HG03439 (cell line): ENCODE measurements around the gene ZKSCAN7.
"Not testable (repeated sequence)": the region's sequence is repeated elsewhere in the genome, so short reads cannot be mapped to it uniquely, and the experiment has no call there.

ENCODE experiments used
- ATAC-seq: cut with Tn5 transposase; IDR thresholded peaks from one replicate; pipeline ENCODE4 v1.9.1; 2021; ENCODE audit warnings: mild to moderate bottlenecking, moderate library complexity; ENCODE audit not compliant: unreplicated experiment

The ZKSCAN7 gene

DNA sequence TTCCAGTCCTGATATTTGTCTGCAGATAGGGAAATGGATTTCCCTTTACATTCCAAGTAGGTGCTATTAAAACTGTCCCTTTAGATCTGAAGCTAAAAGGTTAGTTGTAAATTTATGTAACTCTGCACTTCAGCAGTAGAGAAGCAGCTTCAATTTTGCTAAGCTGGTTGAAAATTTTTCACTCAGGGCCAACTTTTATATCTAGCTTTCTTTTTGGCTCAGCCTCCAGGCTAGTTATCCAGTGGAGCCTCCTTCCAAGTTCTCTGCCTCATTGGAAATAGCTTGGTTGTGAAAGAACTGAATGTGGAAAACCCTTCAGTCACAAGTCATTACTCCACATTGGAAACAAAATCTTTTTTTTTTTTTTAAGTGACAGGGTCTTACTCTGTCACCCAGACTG lies 21.6 kb downstream of the ZKSCAN7 start:
- ATAC-seq, result no peak

DNA sequence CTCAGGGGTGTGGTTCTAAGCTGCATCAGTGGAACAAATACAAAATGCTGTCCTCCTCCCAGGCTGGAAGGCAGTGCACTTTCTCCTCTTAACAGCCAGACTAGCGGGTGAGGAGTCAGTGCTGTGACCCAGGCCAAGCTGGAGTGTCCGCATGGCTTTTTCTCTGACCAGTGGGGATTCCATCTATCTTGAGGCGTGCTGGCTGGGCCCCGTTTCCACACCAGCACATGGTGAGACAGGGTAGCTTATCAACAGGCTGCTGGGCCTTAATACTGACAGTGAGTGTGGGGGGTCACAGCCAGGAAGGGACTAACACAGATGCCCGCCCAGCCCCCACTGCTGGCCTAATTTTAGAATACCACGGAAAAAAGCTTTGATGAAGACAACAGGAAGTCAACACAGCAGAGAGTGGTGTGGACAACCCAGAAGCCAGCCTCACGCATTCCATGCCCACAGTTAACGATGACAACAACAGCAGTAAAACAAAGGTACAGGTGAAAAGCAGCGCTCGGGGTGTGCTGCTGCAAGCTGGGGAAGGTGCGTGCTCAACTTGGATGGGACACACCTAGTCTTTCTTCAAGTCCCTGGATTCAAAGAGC lies 22.5 kb downstream of the ZKSCAN7 start:
- not testable (repeated sequence) for ATAC-seq

DNA sequence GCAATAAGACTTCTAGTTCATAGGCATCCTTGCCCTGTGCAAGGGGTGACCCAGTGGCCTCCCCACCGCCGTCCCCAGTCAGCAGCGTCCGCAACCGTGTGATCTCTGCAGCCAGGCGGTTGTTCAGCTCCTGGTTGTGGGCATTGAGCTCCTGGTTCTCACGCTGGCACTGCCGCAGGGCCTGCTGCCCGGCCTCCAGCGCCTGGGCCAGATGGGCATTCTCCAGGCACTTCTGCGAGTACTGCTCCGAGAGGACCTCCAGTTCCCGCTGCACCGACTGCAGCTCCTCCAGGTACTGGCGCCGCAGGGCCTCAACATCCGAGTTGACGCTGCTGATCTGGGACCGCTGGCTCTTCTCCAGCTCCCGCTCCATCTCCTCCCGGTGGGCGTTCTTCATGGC lies 23.3 kb downstream of the ZKSCAN7 start:
- not testable (repeated sequence) for ATAC-seq

DNA sequence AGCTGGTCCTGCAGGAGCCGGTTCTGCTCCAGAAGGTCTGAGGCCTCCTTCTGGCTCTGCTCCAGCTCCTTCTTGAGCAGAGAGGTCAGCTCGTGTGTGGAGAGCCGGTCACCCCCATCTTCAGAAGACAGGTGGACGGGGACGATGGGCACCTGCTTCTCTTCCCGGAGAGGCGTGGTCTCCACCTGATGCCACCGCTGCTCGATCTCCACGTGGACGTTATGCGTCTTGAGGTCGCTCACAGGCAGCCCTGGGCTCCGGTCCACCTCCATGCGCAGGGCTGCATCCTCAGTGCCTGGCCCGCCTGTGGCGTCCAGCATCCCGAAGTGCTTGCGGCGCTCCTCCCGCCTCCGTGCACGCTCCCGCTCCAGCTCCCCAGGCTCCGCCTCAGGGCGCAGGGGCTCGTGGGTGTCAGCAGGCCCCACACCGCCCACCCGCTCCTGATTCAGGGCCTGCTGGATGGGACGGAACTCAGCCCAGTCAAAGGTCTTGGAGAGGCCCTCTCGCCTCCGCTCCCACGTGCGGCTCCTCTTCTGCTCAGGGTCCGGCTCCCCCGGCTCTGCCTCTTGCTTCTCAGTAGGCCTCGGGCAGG lies 24.0 kb downstream of the ZKSCAN7 start:
- ATAC-seq, result not testable (repeated sequence)

DNA sequence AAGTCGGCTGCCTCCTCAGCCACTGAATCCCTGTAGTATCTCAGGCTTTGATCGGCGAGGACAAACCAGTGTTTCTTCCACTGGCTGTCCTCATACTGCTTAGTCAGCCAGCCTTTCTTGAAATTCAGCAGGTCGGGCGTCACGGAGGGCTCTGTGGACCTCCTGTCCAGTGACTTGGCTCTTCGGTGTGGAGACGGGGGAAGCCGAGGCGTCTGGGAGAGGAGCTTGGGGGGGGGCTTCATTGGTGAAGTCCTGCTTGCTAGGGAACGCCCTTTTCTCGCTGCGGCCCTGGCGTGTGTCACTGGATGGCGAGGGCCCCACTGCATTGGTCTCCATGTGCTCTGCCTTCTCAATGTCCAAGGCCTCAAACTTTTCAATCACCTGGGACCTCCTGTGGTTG lies 24.8 kb downstream of the ZKSCAN7 start:
- not testable (repeated sequence) for ATAC-seq

DNA sequence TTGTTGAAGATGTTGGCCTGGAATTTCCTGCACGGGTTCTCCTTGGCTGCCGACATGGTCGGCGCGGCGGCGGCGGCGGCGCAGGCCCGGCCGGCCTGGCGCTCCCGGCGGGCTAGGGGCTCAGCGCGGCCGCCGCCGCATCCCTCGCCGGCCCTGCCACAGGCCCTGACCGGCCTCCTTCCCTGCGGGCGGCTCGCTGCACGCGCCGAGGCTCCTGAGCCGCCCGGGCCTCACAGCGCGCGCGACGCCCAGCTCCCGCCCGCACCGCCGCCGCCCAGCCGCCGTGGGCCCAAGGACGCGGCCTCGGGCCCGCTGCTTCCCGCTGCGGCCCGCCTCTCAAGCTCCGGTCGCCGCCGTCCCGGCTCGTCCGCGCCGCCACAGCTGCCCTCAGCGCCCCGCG lies 26.0 kb downstream of the ZKSCAN7 start:
- not testable (repeated sequence) for ATAC-seq

DNA sequence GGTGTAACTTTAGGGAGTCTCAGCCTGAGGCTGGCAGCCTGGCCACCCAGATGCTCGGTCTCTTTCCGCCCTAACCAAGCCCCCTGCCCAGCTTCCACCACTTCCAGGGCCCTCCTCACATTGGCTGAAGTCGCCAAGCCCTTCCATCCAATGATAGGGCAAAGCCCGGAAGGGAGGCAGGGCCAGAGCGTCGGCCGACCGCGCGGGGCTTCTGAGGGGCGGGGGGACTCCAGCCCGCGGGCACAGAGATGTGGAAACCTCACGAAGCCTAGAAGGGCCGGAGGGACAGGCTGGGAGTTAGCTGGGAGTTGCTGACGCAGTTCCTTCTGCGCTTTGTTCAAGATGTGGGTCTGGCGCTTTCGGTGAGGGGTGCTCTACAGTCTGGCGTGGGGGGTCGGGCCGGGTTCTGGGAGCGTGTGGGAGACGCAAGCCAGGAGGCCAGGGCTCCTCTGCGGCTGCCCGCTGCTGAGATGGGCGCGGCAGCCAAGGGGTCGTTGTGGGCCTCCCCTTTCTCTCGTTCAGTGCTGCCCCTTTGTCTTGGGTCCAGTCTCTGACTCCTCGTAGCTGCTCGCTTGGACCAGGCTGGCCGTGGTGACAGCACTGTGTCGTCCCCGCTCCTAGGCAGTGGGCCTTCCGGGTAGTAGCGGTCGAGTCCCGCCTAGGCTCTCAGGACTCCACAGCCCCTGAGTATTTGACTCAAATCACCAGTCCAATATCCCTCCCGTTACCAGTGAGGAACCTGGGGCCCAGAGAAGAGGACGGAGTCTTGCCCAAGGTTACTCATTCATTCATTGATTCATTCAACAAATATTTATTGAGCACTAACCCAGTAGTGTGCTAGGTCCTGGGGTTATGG lies 29.9 kb downstream of the ZKSCAN7 start, which contains the start of gene ZNF660:
ZNF660 (plus strand) TSS at position 319 of the 856 bp plus-strand sequence. CDS start 9,230 bp downstream, outside the sequence.
- no peak for ATAC-seq

DNA sequence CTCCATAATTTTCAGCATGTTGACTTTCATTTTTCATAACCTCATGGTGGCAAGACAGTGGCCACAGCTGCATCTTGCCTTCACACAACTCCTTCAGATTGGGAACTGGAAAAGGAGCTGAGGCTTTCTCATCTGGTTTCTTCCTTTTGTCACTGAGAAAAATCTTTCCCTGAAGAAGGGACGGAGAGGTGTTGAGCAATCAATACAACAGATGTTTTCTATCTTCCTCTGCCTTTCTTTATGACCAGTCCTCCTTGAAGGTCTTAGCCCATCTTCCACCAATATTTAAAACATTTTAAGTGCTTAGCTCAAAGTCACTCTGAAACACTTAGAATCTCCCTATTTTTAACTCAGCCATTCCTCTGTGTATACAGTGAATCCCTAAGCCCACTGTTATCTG lies 41.6 kb downstream of the ZKSCAN7 start:
- ATAC-seq, result no peak

DNA sequence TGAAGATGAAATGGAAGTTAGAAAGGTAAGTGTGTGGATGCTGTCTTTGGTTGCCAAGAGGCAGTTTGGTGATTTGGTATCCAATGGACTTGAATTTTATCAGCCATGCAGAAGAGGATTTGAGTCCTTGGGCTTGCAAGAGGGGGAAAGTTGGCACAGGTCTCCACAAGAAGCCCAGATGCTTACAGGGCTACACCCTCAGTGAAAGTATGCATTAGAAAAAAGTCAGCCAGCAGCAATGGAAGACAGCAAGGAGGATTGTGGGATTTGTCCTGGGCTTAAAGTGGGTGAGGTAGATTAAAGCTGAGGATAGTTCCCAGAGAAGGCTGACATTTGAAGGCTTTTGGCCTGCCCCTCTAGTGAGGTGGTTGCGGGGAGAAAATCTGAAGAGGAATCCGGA lies 46.8 kb downstream of the ZKSCAN7 start:
- no peak for ATAC-seq

DNA sequence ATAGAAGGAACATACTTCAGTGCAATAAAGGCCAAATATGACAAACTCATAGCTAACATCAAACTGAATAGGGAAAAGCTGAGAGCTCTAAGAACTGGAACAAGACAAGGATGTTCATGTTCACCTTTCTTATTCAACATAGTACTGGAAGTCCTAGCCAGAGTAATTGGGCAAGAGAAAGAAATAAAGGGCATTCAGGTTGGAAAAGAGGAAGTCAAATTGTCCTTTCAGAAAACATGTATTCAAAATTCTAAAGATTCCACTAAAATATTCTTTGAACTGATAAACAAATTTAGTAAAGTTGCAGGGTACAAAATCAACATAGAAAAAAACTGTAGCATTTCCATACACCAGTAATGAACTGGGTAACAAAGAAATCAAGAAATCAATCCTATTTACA lies 57.7 kb downstream of the ZKSCAN7 start:
- no peak for ATAC-seq
